PC-3 (cell line): ENCODE data around the gene MVB12B.
A peak's percentile ranks its signal among the peaks of the same experiment; 100 is the strongest.

ENCODE experiments used
- CTCF ChIP-seq: fragments of 300-600 bp; sonication (generic); conservative IDR thresholded peaks from 2 replicates; pipeline ENCODE4 v1.5.1; 2017; ENCODE audit warnings: antibody characterized with exemption, low read depth, mild to moderate bottlenecking, low read length
- EZH2phosphoT487 ChIP-seq: fragments of 300-600 bp; sonication (generic); IDR thresholded peaks from 2 replicates; pipeline ENCODE4 v1.6.1; 2018; ENCODE audit warnings: mild to moderate bottlenecking, antibody characterized with exemption, low read length, borderline replicate concordance

- peak; percentile 60 for TF ChIP-seq CTCF
- TF ChIP-seq EZH2phosphoT487 = no peak
Measured at GRCh38 chr9:126317513-126317912, 9.1 kb upstream of the MVB12B start.
